HG03354 (cell line): ENCODE data around the gene MTAP.

Experiments
- ATAC-seq: cut with Tn5 transposase; IDR thresholded peaks from one replicate; pipeline ENCODE4 v1.9.1; 2021; ENCODE audit warnings: mild to moderate bottlenecking; ENCODE audit not compliant: unreplicated experiment, poor library complexity, severe bottlenecking

Gene MTAP

GRCh38 chr9:21985964-21986667, 183.7 kb downstream of the MTAP start:
- ATAC-seq, result peak; percentile 78
